ENCODE results near the gene PALD1.

PALD1 gene

DNA sequence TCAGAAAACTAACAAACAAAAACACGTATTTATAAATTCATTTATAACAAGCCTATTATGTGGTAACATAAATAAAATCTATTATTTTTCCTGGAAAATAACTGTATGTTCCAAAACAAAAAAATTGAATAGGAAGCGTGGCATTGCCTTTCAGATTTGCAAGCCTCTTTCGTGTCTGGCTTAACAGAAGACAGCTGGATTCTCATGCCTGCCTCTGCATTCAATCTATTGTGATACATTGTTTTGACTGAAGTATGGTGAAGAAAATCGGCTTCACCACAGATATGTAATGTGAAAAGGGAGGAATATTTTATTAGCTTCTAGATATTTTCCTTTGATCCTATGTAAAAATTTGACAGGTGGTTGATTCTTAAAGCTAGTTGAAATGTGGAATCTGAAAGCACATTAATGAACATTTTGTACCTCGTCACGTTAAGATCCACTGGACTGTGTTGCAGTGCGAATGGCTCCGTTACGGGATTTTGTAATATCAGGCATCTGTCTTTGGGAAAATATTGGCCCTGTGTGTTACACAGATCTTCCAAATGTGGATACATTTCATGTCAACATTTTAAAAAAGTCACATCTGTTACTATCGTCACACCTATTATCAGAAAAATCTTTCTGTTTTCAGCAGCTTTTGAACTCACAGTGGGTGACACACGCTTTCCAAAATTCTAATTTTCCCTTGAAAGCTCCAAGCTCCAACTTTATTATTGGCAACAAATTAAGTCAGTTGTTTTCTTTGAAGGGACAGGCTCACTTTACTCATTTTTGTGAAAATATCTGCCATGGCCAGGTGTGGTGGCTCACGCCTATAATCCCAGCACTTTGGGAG is 26.2 kb downstream of the PALD1 start:
- no peak for DNase-seq (ENCODE audit: low read depth in 2 of 3, low spot score in 1 of 3)

GRCh38 chr10:70505908-70506307 is 27.3 kb downstream of the PALD1 start:
- no peak for DNase-seq (ENCODE audit: low read depth in 2 of 3, low spot score in 1 of 3)

DNA sequence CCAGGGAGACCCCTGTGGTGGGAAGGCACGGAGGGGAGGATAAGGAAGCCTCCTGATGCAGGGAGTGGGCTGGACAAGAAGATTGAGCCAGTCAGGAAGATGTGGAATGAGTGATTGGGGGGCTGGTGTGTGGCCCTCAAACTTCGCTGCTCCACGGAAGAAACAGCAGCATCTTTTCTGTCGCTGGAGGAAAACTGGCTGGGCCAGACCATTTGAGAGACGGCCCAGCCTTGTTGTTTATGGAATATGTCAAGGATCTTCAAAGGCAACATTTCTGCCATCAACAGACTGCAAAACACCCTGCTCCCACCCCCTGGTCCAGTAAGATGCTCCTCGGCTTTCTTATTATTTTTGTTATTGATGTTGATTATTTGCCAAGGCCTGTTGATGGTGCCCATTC is 29.4 kb downstream of the PALD1 start:
- DNase-seq (ENCODE audit: low read depth in 2 of 3, low spot score in 1 of 3): no peak

DNA sequence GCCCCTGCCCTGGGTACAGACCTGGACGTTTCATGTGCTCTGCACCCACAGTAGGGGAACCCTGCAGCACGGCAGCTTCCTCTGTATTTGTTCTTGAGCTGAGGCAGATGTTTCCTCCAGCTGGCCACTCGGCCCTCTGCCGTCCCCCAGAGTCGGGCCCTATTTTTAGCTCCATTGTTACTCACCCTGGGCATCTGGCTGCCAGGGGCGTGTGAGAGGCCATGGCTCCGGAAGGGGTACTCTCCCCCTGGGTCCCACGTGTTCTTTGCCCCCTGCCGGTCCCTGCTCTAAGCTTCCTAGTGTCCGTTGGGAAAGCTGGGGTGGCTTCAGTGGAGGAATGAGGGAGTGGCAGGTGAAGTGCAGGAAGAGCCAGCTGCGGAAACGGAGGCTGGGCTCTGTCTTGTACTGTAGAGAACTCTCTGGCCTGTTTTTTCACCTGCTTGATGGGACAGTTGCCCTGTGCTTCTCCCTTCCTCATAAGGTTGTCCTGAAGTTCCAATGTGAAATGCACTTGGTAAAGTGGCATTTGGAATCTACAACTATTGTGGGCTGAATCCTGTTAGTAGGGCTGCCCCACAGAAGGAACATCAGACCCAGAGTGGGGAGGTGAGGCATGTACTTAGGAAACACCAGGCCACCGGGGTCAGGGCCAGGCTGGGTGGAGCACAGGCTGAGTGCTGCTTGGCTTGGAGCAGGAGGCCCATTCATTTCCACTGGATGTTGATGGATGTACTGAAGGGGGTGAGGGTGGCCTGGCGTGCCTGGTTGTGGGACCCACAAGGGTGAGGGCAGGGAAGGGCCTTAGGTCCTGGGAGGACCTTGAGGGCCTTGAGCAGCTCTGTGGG is 30.6 kb downstream of the PALD1 start:
- no peak for DNase-seq (ENCODE audit: low read depth in 2 of 3, low spot score in 1 of 3)

DNA sequence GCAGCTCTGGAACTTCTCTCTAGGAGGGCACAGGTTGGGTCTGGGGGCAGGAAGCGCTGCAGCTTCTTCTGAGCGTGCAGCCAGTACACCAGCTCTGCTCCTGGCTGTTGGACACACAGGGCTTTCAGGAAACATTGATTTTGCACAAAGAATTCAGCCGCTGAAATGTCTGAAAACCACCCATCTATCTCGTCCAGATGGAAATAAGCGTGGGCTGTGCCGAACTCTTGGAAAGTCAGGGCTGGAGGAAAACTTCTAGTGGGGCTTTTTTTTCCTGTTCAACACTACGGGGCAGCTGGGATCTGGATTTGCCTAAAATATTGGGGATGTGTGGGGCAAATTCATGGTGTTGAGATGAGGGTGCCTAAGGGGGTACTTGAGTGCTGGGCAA is 31.2 kb downstream of the PALD1 start:
- DNase-seq (ENCODE audit: low read depth in 2 of 3, low spot score in 1 of 3): no peak

GRCh38 chr10:70510453-70510852 is 31.9 kb downstream of the PALD1 start:
- DNase-seq (ENCODE audit: low read depth in 2 of 3, low spot score in 1 of 3): no peak

DNA sequence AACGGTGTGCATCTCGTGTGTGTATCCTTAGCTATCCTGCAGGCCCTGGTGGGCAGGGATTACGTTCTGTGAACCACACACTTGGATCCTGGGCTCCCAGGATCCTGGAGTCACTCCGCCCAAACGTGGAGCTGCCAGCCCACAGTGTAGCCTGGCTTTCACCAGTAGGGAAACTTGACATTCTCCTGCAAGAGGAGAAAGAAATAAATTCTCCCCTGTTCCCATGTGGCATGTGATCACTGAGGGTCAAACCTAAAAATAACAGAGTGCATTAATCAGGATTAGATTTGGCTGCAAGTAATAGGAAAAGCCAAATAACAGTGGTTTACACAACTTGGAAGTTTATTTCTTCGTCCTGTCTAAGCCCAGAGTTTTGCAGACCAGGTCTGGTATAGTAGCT is 32.3 kb downstream of the PALD1 start:
- DNase-seq (ENCODE audit: low read depth in 2 of 3, low spot score in 1 of 3): no peak

- DNase-seq (ENCODE audit: low read depth in 2 of 3, low spot score in 1 of 3): no peak
Measured at GRCh38 chr10:70512149-70512639, 33.6 kb downstream of the PALD1 start.

DNA sequence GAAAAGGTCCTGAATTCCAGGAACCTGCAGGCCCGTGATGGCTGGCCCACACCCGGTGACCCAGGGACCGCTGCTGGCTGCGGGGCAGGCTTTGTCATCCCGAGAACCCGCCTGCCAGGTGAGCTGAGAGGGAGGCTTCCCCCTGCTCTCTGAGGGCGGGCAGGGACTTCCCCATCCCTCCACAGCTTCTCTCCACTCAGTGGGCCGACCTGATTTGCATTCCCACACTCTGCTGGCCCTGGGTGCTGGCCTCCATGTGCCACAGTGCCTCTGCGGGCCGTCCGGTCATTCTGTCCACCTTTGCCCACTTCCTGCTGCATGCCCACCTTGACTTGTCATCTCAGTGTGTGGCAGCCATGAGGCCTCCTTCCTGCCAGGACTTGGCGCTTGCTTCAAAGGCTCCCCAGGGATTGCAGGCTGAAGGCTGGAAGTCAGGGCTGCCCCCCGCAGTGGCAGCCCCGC is 35.3 kb downstream of the PALD1 start:
- DNase-seq (ENCODE audit: low read depth in 2 of 3, low spot score in 1 of 3): peak in 2 of 3 donors; percentile 8 to 21

- DNase-seq (ENCODE audit: low read depth in 2 of 3, low spot score in 1 of 3): no peak
Measured at GRCh38 chr10:70514591-70514990, 36.0 kb downstream of the PALD1 start.

- no peak for DNase-seq (ENCODE audit: low read depth in 2 of 3, low spot score in 1 of 3)
Measured at GRCh38 chr10:70515035-70515667, 36.6 kb downstream of the PALD1 start.

DNA sequence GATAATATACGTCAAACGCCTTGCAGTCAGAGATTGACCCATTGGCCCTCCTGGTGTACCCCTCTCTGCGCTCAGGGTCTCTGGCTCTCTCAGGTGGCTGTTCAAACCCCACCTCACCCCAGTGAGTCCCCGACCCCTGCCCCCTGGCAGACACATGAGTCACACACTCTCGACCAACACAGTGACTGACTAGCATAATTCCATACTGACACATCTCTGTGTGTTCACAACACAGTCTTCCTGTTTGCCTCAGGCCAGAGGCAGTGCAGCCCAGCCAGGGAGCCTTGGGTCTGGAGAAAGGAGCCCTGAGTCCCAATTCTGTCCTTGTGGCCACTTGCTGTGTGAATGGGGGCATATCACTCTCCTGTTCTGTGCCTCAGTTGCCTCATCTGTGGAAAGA is 40.1 kb downstream of the PALD1 start:
- DNase-seq (ENCODE audit: low read depth in 2 of 3, low spot score in 1 of 3): no peak

DNA sequence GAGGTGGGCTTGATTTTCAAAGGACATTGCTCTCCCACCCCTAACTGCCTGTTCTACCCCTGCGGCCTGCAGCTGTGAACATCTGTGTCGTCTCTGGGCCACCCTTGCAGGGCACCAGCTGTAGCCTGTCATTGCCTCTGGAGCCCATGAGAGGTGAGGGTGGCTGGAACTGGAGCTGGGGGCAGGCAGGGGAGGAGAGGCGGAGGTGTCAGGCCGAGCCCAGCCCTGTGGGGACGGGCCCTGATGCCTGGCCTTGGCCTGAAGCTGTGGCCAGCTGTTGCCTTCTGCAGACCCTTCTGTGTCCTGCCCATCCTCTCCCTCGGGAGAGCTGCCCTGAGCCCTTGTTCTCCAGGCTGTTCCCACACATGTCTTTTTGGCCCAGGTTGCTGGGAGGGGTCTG is 44.5 kb downstream of the PALD1 start:
- DNase-seq (ENCODE audit: low read depth in 2 of 3, low spot score in 1 of 3): no peak

- DNase-seq (ENCODE audit: low read depth in 2 of 3, low spot score in 1 of 3): no peak
Measured at GRCh38 chr10:70523549-70523948, 45.0 kb downstream of the PALD1 start.

DNA sequence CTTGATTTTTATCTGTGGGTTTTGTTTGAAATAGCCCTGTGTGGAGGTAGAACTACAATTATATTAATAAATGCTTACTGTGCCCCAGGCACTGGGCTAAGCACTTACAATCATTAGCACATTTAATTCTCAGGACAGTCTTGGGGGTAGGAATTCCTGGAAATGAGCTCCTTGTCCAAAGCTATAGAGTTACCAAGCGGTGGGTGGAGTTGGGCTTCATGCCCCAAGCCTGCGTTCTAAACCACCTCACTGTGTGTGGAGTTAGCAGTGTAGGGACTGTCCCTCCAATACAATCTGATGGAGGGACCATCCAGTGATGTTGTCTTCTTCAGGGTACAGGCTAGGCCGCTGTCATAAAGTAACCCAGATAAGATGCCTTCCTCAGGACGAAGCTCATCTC is 49.7 kb downstream of the PALD1 start:
- no peak for DNase-seq (ENCODE audit: low read depth in 2 of 3, low spot score in 1 of 3)

GRCh38 chr10:70528741-70529362 is 50.3 kb downstream of the PALD1 start:
- no peak for DNase-seq (ENCODE audit: low read depth in 2 of 3, low spot score in 1 of 3)

- DNase-seq (ENCODE audit: low read depth in 2 of 3, low spot score in 1 of 3): no peak
Measured at GRCh38 chr10:70529848-70530247, 51.3 kb downstream of the PALD1 start.

DNA sequence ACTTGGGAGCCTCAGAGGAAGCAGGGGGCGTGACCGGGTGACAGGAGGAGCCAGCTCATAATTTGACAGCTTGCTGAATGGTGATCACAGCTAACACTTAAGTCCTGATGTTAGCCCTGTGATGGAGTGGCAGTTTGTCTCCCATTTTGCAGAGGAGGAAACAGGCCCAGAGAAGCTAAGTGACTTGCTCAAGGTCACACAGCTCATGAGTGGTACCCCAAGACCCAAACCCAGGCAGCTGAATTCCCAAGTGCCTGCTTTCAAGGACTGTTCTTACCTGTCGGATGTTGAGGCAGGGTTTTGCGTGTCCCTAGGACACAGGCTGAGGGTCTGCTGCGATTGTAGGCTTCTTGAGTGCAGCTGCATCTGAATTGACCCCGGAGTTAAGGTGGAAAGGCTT is 51.7 kb downstream of the PALD1 start:
- no peak for DNase-seq (ENCODE audit: low read depth in 2 of 3, low spot score in 1 of 3)

DNA sequence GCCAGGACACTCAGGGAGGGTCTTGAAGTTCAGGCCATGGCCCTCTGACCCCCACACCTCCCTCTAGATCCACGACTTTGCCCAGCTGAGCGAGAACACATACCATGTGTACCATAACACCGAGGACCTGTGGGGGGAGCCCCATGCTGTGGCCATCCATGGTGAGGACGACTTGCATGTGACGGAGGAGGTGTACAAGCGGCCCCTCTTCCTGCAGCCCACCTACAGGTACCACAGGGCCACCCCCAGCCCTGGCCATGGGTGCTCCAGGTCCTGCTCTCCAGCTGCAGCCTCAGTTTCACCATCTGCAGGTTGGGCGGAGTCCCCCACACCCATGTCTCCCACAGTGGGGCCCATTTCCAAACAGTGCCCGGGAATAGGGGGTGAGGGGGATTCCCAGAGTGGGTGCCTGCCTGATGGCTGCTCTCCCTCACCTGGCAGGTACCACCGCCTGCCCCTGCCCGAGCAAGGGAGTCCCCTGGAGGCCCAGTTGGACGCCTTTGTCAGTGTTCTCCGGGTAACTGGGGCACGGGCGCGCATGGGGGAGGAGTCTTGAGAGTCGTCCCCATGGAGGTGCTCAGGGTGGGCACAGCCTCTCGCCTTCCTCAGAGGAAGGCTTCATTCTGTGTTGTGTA is 54.1 kb downstream of the PALD1 start:
- DNase-seq (ENCODE audit: low read depth in 2 of 3, low spot score in 1 of 3): no peak

GRCh38 chr10:70533189-70533558 is 54.6 kb downstream of the PALD1 start:
- no peak for DNase-seq (ENCODE audit: low read depth in 2 of 3, low spot score in 1 of 3)

- no peak for DNase-seq (ENCODE audit: low read depth in 2 of 3, low spot score in 1 of 3)
Measured at GRCh38 chr10:70534281-70534680, 55.7 kb downstream of the PALD1 start.

Data from stimulated activated CD4-positive, alpha-beta T cell treated with anti-CD3 and anti-CD28 coated beads, Interleukin-12 subunit alpha, Interleukin-12 subunit beta, amount 100 ng/mL, for 48 hours (primary cell).